ENCODE results near the gene CDH11.

CDH11 gene

GRCh38 chr16:65021852-65022595, 99.8 kb downstream of the CDH11 start:
- DNase-seq = no peak

DNA sequence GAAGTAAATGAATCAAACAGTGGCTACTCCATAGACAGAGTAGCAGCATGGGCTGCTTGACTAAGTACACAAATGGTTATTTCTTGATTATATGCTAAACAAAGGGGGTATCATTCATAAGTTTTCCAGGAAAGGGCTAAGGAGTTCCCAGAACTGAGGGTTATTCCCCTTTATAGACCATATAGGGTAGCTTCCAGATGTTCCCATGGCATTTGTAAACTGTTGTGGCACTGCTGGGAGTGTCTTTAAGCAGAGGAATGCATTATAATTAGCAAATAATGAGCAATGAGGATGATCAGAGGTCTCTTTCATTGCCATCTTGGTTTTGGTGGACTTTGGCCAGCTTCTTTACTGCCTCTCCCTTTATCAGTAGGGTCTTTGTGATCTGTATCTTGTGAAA, 105.1 kb downstream of the CDH11 start:
- DNase-seq = no peak

GRCh38 chr16:65015599-65015998, 106.3 kb downstream of the CDH11 start:
- no peak for DNase-seq

GRCh38 chr16:65012357-65012756, 109.5 kb downstream of the CDH11 start:
- DNase-seq = no peak

- no peak for DNase-seq
These were observed 111.7 kb downstream of the CDH11 start for GRCh38 chr16:65010125-65010524.

DNA sequence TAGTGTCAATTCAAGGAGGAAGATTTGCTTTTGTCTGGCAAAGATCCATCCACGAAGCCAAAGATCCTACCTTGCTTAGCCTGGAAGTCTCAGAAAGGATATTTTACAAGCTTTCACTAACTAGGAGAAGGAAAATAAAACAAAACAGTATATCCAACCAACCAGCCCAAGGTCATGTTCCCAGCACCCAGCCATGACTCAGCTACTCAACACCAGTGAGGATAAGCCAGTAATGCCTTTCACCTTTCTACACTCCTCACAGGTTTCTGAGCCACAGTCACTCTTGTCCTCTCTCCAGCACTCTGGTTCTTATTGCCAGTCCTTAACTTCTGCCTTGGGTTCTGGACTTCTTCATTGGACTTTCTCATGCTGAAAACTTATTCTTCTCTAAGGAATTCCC, 116.2 kb downstream of the CDH11 start:
- no peak for DNase-seq

DNA sequence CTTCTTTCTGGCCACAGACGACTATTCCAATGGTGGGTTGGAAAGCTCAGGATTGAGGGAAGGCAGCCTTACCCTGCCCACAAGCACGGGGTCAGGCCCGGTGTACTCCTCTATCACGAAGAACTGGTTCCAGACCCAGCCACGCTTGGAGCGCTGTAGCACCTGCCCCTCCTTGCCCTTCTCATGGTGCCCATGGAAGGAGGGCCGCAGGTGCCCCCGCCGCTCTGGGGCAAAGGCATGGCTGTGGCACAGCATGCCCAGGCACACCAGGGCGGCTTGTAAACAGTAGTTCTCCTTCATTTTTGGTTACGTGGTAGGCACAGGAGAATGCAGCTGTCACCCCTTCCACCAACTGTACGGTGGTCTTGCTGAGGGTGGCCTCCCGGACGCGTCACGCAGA, 117.3 kb downstream of the CDH11 start:
- no peak for DNase-seq

- no peak for DNase-seq
These were observed 118.2 kb downstream of the CDH11 start for GRCh38 chr16:65003621-65004020.

GRCh38 chr16:65002265-65002664, 119.6 kb downstream of the CDH11 start:
- no peak for DNase-seq

GRCh38 chr16:65000654-65001053, 121.2 kb downstream of the CDH11 start:
- DNase-seq = no peak

DNA sequence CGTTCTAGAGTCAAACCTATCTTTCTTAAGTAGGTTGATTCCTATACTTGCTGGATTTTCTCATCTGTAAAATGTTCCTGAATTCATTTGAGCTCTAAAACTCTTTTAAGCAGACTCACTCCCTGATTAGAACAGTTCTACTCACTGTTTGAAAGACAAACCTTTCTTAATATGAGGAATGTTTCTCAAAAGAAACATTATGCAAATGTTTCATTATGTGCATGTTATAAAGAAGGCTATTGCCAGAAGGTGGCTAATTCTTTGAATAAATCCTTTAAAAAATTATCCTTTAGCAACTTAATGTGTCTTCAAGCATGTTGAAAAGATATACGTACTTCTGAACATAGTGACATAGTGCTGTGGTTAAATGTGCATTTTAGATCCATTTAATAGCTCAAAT, 124.1 kb downstream of the CDH11 start:
- DNase-seq = no peak

GRCh38 chr16:64997121-64997520, 124.7 kb downstream of the CDH11 start:
- DNase-seq = no peak

- no peak for DNase-seq
These were observed 125.2 kb downstream of the CDH11 start for GRCh38 chr16:64996641-64997040.

DNA sequence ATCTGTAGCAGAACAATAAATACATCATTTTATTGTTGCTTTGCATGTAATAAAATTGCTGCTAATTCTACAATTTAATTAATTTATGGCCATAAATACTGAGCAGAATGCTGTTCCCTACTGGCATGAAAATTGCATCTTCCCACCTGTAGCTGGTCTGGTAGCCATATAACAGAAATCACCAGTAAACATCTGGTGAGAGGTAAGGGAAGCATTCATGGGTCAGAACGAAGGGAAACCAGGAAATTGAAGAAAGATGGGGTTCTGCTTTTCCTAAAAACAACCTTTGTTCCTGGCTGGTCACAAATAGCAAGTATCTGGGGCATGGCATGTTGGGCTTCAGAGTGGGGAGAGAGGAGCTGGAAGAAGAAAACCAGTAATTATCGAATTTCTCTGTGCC, 128.4 kb downstream of the CDH11 start:
- DNase-seq = no peak

GRCh38 chr16:64991001-64991400, 130.9 kb downstream of the CDH11 start:
- no peak for DNase-seq

- DNase-seq = no peak
These were observed 131.8 kb downstream of the CDH11 start for GRCh38 chr16:64990101-64990500.

GRCh38 chr16:64989050-64989449, 132.8 kb downstream of the CDH11 start:
- DNase-seq = no peak

- no peak for DNase-seq
These were observed 137.9 kb downstream of the CDH11 start for GRCh38 chr16:64983963-64984362.

- DNase-seq = no peak
These were observed 138.6 kb downstream of the CDH11 start for GRCh38 chr16:64983231-64983630.

DNA sequence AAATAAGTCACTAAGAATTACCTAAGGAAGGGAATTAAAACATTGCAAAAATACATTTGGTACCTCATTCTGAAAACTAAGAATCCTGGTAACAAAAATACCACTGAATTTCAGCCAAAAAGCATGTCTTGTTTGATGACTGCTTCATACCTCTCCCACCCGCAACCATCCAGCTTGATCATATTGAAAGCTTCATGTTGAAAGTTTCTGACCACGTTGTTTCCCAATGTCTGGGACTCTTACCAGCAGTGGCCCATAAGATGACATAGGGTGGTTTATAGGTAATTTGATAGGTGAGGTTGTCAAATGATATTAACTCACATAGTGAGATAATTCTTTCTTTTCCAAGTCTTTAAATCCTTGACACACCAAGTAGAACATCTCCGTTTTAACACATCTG, 139.3 kb downstream of the CDH11 start:
- no peak for DNase-seq

DNA sequence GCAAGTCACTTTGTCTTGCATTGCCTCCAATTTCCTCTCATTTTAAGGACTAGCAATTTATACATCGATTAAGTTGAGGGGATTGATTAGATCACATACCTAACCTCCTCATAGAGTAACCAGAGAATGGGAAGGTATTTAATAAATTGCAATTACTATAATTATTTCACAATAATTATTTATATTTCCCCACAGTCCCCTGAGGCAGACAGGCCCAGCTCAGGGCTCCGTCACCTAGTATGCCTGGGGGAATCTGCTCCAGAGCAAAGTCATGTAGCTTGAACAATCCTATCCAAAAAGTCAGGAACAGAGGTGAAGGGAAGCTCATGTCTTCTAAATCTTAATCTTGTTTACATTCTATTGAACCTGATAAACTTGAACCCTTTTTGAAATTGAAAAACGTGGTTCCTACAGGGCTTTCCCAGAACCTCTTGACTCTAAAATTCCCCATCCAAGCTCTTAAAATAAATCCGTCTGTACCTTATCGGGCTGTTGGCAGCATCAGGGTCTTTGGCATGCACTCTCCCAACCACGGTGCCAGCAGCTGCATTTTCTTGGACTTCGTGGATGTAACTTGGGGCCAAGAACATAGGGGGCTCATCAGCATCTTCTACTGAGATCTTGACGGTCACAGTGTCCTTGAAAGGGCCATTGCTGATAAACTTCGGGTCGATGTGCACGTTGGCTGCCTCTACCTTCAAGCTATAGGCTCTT, 140.1 kb downstream of the CDH11 start:
- DNase-seq = no peak

DNA sequence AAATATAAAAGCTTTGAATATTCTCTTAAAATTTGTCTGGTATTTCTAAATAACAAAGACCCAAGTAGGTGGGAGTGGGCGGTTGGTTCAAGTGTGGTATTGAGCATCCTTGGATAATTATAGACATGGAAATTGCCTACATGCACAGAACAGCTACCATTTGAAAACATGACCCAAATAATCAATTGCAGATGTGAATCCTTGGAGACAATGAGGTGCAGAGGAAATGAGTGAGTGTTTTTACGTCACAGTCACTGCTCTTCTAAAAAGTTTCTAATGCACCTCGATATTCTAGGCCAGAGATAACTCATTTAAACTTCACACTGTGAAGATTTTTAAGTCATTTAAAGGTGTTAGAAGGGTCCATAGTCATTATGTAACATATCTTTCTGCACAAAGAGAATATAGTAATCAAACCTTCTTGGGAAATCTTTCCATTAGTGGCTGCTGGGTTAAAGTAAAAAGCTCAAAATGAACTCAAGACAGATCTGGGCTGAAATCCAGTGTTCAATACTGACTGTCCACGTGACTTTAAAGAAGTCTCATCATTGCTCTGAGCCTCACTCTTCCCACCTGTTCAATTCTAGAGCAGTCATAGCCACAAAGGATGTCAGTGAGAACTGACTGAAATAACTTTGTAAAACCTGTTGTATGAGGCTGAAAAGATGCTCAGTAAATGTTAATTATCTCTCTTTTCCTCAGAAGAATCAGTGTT, 144.5 kb downstream of the CDH11 start:
- no peak for DNase-seq

DNA sequence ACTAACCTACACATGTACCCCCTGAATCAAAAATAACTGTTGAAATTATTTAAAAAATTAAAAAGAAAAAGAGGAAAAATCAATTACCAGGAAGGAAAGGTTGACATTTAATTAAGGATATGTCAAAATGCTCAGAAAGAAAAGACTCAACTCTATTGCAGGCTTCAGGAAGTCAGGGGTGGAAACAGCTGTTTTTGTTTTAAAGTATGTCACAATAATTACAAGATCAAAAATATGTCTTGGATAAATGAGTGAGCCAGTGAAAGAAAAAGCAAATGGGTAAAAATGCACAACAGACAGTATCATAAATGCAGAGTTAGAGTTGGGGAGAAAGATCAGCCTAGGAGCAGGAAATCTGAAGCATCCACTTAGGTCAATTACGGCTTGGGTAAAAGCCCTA, 146.0 kb downstream of the CDH11 start:
- no peak for DNase-seq

GRCh38 chr16:64974381-64974780, 147.5 kb downstream of the CDH11 start:
- DNase-seq = no peak

Data from activated CD4-positive, CD25-positive, alpha-beta regulatory T cell treated with anti-CD3 and anti-CD28 coated beads, Interleukin-2, amount 50 U/mL, for 72 hours (primary cell).